ENCODE measurements around the gene CPEB2.
A peak's percentile ranks its signal among the peaks of the same experiment; 100 is the strongest.

DNA sequence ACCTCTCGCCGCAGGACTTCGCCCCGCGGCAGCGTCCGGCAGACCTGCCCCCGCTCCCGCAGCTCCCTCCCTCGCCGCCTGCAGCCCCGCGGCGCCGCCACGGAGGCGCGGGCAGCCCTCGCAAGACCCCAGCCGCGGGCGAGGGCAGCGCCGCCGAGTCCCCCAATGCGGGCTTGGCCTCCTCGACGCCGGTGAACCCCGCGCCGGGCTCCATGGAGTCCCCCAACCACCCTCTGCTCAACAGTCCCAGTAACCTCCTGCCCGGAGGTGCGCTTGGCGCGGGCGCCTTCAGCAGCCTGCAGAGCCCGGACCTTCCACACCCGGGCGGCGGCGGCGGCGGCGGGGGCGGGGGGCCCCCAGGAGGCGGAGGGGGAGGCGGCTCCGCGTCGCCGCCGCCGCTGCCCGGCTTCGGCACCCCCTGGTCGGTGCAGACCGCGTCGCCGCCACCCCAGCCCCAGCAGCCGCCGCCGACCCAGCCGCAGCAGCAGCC, 1.2 kb downstream of the CPEB2 start:
- TF ChIP-seq, protein P1, sequence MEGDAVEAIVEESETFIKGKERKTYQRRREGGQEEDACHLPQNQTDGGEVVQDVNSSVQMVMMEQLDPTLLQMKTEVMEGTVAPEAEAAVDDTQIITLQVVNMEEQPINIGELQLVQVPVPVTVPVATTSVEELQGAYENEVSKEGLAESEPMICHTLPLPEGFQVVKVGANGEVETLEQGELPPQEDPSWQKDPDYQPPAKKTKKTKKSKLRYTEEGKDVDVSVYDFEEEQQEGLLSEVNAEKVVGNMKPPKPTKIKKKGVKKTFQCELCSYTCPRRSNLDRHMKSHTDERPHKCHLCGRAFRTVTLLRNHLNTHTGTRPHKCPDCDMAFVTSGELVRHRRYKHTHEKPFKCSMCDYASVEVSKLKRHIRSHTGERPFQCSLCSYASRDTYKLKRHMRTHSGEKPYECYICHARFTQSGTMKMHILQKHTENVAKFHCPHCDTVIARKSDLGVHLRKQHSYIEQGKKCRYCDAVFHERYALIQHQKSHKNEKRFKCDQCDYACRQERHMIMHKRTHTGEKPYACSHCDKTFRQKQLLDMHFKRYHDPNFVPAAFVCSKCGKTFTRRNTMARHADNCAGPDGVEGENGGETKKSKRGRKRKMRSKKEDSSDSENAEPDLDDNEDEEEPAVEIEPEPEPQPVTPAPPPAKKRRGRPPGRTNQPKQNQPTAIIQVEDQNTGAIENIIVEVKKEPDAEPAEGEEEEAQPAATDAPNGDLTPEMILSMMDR (IDR thresholded peaks at IDR 0.05), result no peak
- TF ChIP-seq POLR2A (IDR thresholded peaks at IDR 0.05), result no peak
- no peak for TF ChIP-seq EP300 (IDR thresholded peaks at IDR 0.05)
- TF ChIP-seq POLR2AphosphoS5 (IDR thresholded peaks at IDR 0.05), result peak in 2 of 4 donors; percentile 48 to 53
